ENCODE data around the gene SUOX.
A peak's percentile ranks its signal among the peaks of the same experiment; 100 is the strongest.
"Not testable (repeated sequence)": the region's sequence is repeated elsewhere in the genome, so short reads cannot be mapped to it uniquely, and the experiment has no call there.

The SUOX gene

GRCh38 chr12:56001487-56002100, 4.5 kb downstream of the SUOX start:
- H3K4me3 ChIP-seq (ENCODE audit: severe bottlenecking) = no peak overlapping the region
- DNase-seq (ENCODE audit: low spot score) = no peak
- H3K27ac ChIP-seq (ENCODE audit: poor library complexity, severe bottlenecking) = no peak overlapping the region

GRCh38 chr12:56003376-56003775, 6.3 kb downstream of the SUOX start:
- not testable (repeated sequence) for H3K27ac ChIP-seq (ENCODE audit: poor library complexity, severe bottlenecking); H3K4me3 ChIP-seq (ENCODE audit: severe bottlenecking); H3K27me3 ChIP-seq (ENCODE audit: insufficient read depth, poor library complexity, severe bottlenecking); H3K36me3 ChIP-seq (ENCODE audit: low read depth); DNase-seq (ENCODE audit: low spot score); H3K9me3 ChIP-seq (ENCODE audit: severe bottlenecking); ATAC-seq (ENCODE audit: low read depth); H3K4me1 ChIP-seq (ENCODE audit: insufficient read depth, poor library complexity, severe bottlenecking)

More at GRCh38 chr12:56001487-56002100, 4.5 kb downstream of the SUOX start:
- Histone ChIP-seq H3K27me3 (ENCODE audit: insufficient read depth, poor library complexity, severe bottlenecking) (no peaks in the 10 kb centered on the region), H3K4me1 (ENCODE audit: insufficient read depth, poor library complexity, severe bottlenecking) (no peaks in the 10 kb centered on the region), H3K9me3 (ENCODE audit: severe bottlenecking) (no peaks in the 10 kb centered on the region), H3K36me3 (ENCODE audit: low read depth) (no peaks in the 10 kb centered on the region; the same call in 1 of the 2 replicates)
- no peak for ATAC-seq (ENCODE audit: low read depth)
- TF ChIP-seq CTCF (IDR thresholded peaks at IDR 0.05; ENCODE audit: poor library complexity, severe bottlenecking) = no peak

GRCh38 chr12:56004211-56004610, 7.1 kb downstream of the SUOX start:
- Histone ChIP-seq H3K9me3 (ENCODE audit: severe bottlenecking) (no peaks in the 10 kb centered on the region), H3K4me1 (ENCODE audit: insufficient read depth, poor library complexity, severe bottlenecking) (no peaks in the 10 kb centered on the region), H3K36me3 (ENCODE audit: low read depth) (no peaks in the 10 kb centered on the region; the same call in 1 of the 2 replicates), H3K27me3 (ENCODE audit: insufficient read depth, poor library complexity, severe bottlenecking) (no peaks in the 10 kb centered on the region), H3K4me3 (ENCODE audit: severe bottlenecking) (no peak overlapping the region), H3K27ac (ENCODE audit: poor library complexity, severe bottlenecking) (no peak overlapping the region)
- no peak for TF ChIP-seq CTCF (IDR thresholded peaks at IDR 0.05; ENCODE audit: poor library complexity, severe bottlenecking)
- DNase-seq (ENCODE audit: low spot score) = no peak
- no peak for ATAC-seq (ENCODE audit: low read depth)

- peak; percentile 67 for DNase-seq (ENCODE audit: low spot score)
- no peaks in the 10 kb centered on the region for H3K9me3 ChIP-seq (ENCODE audit: severe bottlenecking)
- ATAC-seq (ENCODE audit: low read depth) = peak; percentile 56
- H3K36me3 ChIP-seq (ENCODE audit: low read depth) = no peaks in the 10 kb centered on the region; the same call in 1 of the 2 replicates
- peak overlapping the region; percentile 41 for H3K4me3 ChIP-seq (ENCODE audit: severe bottlenecking)
- H3K27me3 ChIP-seq (ENCODE audit: insufficient read depth, poor library complexity, severe bottlenecking) = no peaks in the 10 kb centered on the region
- H3K4me1 ChIP-seq (ENCODE audit: insufficient read depth, poor library complexity, severe bottlenecking) = no peaks in the 10 kb centered on the region
- H3K27ac ChIP-seq (ENCODE audit: poor library complexity, severe bottlenecking) = peak overlapping the region; percentile 77
- no peak for TF ChIP-seq CTCF (IDR thresholded peaks at IDR 0.05; ENCODE audit: poor library complexity, severe bottlenecking)
These were observed 10.8 kb downstream of the SUOX start for GRCh38 chr12:56007564-56008559.

GRCh38 chr12:56010111-56010570, 13.1 kb downstream of the SUOX start:
- no peak for TF ChIP-seq CTCF (IDR thresholded peaks at IDR 0.05; ENCODE audit: poor library complexity, severe bottlenecking)
- ATAC-seq (ENCODE audit: low read depth) (no peak), DNase-seq (ENCODE audit: low spot score) (no peak)
- no peaks in the 10 kb centered on the region for H3K36me3 ChIP-seq (ENCODE audit: low read depth)
- no peaks in the 10 kb centered on the region for H3K4me1 ChIP-seq (ENCODE audit: insufficient read depth, poor library complexity, severe bottlenecking)
- no peak overlapping the region for H3K4me3 ChIP-seq (ENCODE audit: severe bottlenecking)
- H3K9me3 ChIP-seq (ENCODE audit: severe bottlenecking) = no peaks in the 10 kb centered on the region
- H3K27me3 ChIP-seq (ENCODE audit: insufficient read depth, poor library complexity, severe bottlenecking) = no peaks in the 10 kb centered on the region
- H3K27ac ChIP-seq (ENCODE audit: poor library complexity, severe bottlenecking) = no peak overlapping the region

Data from RWPE2 (cell line).